Nucleus accumbens (tissue), 56 donors: ENCODE measurements around the gene DYRK1A.

Experiments used
- DNase-seq, 56 donors: peaks; one replicate each; lab custom pipeline; 2025; lab: John Stamatoyannopoulos, UW

Gene DYRK1A

DNA sequence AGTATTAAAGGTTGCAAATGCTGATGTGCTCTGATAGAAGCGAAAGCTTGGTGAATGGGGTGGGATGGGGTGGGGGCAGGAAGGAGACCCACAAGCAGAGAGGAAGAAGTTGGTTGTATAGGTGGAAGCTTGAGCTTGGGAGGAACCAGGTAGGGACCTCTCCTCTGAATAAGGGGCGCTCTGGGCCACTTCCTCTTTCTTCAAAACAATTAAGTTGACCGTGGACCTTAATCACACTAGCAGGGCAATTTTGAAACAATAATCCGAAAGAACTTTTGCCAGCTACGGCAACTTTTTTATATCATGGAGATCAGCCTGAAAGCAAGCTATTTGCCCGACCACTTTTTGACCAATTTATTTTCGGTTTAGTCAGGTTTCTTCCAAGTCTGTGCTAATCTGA, 1.9 kb upstream of the DYRK1A start:
- DNase-seq: no peak

DNA sequence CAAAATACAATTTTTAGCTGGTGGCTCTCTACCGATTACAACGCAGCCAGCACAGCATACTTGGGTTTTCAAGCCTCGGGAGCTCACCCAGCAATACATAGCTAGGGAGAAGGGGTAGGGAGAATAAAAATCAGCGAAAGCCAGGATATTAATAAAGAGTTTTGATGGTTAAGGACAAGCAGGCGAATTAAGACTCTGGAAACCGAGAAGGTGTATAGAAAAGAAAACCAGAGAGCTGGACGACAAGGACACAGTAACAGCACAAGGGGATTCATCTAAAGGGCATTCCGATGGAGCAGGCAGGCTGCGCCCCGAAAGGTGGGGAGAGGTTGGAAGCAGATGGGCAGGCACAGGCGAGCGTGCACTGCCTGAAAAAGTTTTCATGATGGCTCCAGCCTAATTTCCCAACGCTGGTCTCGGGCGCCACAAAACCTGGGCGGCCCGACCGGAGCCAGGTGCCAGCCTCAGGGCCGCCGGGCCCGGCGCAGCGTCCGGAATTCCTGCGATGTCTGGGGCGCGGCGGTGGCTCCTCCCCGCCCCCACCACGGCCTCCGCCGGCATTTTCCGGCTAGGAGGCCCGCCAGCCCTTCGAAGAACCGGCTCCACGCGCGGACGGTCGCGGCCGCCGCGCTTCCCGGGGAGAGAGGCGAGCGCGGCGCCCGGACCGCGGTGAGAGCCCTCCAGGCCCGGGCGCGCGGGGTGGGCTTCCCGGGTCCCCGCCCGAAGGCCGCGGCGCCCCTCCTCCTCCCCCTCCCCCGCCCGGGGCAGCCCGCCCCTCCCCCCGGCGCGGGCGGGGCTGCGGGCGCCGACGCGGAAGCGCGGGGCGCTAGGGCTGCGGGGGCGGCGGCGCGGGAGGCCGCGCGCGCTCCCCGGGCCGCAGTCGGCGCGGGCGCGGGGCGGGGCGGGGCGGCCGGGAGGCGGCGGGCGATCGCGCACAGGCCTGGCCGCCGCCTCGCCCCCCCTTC, 774 bp upstream of the DYRK1A start:
- peak in 41 of 56 donors; percentile 12 to 79 (median 62) for DNase-seq

DNA sequence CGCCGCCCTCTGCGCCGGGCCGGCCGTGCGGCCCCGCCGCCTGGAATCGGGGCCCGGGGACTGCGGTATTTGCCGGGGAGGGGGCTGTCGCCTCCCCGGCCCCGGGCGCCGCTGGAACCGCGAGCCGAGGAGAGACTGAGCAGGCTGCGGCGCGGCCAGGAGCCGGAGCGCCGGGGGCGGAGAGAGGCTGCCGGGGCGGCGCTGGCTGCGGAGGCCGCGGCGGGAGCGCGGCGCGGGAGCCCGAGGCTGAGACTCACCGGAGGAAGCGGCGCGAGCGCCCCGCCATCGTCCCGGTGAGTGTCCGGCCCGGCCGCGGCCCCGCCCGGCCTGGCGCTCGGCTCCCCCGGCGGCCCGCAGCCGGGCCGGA, 746 bp downstream of the DYRK1A start:
- peak in 8 of 56 donors; percentile 27 to 58 (median 37) for DNase-seq

DNA sequence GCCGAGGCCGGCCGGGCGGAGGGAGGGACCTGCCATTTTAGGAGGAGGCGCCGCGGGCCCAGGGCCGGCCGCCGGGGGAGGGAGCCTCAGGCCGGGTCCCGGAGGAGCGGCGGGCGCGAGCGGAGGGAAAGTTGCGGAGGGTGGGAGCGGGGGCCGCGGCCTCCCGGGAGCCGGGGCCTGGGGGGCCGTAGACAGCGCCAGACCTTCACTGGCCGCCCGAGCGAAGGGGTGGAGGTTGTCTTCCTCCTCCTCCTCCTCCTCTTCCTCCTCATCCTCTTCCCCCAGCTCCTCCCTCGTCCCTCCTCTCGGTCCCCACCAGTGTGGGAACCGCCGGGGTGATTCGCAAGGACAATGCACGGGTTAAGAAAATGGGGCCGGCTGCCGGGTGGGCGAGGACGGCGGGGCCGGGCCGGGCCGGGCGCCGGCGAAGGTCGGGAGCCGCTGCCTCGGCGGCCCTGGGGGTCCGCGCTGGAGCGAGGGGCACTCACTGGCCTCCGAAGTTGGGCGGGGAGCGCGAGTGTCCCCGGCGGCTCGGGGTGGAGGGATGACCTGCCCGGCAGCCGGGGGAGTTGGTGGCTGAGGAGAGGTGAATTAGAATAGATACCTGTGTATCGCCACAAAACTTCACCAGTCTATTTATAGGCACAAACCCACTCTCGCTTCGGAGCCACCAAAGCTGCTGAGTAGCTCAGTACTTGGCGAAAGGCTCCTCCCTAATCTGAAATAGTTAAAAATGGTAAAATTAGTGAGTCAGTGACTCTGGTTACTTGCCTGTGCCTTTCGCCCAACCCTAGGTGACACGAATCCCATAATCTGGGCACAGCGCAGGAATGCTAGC, 1.3 kb downstream of the DYRK1A start:
- peak in 27 of 56 donors; percentile 5 to 50 (median 25) for DNase-seq

DNA sequence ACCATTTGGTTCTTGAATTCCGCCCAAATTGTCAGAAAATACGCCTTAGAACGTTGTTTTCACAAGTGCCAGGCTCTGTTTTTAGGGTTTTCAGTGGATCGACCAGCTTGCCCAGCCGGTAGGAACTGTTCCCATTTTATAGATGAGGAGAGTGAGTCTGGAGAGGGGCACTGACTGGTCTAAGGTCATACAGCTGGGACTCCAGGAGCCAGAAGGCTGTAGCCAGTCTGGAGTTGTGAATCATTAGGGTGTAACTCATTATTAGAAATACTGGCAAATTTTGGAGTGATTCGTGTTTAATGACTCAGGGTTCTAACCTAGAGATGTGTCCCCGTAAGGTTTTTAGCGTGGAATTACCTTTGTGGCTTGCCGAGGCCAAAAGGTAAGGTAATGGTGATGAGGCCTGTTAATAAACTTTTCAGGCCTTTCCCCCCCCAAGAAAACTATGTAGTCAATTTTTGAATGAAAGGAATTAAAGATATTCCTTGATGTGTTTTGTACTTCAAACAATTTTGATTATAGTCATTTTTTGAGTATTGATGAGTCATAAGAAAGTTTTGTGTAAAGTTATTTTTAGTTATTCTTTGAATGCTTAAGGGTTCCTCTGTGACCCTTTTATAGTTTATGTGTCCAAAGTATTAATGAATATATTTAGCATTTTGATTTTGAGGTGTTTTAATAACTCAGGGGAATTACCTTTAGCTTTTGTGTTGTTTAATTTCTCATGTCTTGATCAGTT, 2.1 kb downstream of the DYRK1A start:
- no peak for DNase-seq

DNA sequence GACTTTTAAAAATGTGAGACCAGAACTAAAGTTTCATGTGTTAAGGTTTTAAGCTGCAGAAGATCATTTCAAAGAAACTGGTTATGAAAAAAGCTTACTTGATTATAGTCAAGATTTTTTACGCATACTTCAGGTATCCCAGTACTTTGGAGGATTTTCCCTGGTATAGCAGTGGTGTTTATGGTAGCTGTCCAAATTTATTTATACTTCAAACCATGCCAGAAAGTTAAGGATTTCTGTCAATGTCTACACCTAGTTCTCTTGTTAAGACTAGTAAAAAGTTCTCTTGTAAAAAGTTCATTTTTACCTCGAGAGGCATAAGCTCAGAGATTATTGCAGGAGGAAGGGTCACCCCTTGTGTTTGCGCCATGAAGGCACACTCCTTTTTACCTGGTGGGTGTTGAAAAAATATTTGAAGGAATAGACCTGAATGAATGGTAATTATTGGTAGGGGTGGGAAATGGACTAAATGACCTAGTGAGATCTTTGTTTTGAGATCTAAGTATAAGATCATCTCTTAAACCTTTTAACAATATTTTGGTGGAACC, 2.8 kb downstream of the DYRK1A start:
- DNase-seq: no peak

DNA sequence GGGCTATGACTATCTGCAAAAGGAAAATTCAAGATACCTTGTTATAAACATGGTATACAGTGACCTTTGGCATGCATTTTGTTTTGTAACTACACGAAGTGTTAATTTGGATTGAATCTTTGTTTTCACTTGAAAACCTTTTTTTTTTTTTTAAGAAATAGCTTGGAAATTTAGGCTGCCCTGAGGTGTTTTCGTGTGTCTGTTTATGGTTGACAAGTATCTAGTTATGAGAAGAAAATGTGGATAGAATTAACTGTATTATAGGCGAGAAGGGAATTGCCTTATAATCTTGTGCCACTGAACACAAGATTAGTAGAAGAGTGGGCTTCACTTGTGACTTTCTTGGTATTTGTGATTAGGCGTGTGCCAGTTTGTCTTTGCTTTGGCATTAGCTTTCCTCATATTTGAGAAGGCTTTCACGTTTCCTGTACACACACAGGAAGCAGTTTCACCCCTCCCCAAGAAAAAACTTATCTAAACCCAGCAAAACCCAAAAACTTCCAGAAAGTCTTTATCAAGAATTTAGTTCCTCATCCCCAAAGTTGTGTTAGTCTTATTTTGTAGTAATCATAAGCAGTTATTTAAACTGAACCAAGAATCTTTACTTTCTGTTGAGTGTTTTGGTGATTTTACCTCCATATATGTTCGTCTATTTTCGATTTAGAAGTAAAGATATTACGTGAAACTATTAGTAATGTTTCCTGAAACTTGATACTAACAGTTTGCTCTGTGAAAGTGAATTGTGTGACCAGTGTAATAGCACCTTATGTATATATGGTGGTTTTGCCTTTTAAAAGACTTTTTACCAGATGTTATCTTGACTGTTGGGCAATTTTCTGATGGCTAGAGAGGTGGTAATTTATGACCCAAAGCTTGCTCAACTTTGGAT, 3.8 kb downstream of the DYRK1A start:
- no peak for DNase-seq

DNA sequence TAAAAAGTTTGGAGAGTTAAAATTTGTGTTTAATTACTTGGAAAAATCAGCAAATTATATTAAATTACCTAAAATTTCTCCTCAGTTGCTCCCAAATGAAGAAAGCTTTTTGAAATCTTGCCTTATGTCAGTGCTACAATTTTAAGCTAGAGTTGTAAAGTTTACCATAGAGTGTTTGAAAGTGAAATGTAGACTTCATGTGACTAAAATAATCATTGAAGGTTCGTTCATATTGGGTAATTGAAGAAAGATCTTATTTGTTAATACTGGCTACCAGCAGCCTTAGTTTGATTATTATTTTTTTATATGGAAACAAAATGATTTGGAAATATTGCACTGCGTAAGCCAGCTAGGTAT, 4.4 kb downstream of the DYRK1A start:
- DNase-seq: no peak

DNA sequence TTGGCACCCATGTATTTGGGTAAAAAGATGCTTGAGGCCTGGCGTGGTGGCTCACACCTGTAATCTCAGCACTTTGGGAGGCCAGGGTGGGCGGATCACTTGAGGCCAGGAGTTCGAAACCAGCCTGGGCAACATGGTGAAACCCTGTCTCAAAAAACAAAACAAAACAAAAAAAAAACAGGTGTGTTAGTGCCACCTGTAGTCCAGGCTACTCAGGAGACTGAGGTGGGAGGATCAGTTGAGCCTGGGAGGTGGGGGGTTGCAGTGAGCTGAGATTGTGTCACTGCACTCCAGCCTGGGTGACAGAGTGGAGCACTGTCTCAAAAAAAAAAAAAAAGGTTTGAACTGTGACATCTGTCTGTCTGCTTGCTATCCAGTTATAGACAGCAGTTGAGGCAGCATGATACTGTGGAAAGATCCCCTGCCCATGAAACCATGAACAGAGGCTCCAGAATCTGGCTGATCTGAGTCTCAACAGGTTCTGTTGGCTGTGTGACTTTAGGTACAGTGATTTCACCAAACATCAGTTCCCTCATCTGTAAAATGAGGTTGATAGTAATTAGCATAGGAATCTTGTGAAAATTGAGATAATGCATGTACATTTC, 5.7 kb downstream of the DYRK1A start:
- DNase-seq: no peak

DNA sequence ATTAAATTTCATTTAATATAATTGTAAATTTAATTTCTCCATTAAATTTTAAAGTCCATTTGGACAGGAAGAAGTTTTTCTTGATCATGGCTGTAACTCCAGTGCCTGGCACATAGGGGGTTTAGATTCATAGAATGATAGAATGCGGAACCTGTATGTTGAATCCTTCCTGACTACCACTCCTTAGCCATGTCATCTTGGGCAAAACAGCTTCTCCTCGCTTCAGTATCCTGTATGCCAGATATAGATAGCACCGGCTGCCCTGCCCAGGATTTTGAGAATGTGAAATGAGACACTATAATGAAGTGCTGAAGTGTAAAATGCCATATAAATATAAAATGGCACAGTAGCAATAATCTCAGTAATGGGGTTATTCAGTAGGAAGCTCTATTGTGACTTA, 6.4 kb downstream of the DYRK1A start:
- no peak for DNase-seq

DNA sequence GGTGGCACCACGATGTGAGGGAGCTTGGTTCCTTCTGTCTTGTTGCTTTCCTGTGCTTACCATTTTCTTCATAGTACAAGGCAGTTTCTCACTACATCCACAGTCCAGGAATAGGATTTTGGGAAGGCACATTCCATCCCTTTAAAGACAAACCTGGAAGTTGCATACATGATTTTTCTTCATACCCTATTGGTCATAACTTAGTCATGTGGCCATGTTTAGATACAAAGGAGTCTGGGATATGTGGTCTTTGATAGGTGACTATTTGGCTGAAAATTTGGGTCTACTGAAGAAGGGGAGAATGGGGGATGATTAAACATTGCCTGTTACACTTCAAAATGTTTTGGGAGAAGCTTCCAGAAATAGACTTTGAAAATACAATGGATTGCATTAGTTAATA, 7.0 kb downstream of the DYRK1A start:
- DNase-seq: no peak

DNA sequence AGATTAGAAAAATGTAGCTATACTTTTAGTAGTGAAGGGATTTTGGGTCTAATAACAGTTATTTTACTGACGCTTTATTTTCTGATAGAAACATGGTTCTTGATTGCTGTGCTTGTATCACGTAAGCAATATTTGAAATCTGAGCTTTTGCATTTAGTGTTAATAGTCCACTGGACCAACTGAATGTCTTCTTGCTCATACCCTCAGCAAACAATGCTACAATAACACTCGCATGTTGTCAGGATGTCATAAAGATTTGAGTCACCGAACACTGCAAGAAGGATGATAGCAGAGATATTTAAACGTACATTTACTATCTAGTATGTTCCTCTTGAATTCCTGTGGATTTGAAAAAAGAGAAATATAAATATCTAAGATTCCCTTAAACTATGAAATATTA, 7.5 kb downstream of the DYRK1A start:
- no peak for DNase-seq

DNA sequence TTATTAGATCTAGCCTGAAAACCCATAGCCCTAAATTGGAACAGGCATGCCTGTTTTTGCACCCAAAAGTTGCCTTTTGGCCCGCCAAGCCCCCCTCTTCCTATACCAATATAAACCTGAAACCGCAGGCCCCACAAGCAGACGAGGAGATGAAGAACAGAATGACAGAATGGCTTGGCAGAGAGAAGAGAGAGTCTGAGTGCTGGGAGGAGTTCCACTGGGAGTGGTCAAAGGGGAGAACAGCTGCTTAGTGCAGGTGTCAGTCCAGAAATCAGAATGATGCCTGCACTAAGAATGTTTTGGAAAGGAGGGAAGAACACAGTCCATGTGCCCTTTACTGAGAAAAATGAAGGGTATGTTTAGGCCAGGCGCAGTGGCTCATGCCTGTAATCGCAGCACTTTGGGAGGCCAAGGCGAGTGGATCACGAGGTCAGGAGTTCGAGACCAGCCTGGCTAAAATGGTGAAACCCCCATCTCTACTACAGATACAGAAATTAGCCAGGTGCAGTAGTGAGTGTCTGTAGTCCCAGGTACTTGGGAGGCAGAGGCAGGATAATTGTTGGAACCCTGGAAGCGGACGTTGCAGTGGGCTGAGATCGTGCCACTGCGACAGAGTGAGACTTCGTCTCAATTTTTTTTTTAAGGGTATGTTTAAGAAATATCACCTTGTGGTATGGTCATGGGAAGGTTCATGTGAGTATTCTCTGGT, 9.4 kb downstream of the DYRK1A start:
- DNase-seq: no peak

DNA sequence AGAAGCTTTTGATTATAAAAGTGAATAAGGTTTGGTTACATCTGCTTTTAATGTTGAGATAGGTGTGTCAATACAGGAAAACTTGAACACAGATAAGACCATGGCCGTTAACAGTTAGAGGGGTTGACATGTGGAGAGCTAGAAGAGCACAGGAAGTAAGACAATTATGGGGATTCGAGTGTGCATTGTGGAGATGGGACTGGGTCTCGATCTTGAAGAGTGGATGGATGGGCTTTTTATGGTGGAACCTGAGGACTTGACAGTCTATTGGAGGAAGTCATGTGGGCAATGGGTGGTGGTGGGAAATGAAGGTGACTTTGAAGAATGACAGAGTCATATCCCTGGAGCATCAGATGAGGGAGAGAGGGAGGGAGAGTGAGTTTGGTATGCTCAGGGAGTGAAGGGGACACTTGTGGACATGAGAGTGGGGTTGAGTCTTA, 12.1 kb downstream of the DYRK1A start:
- no peak for DNase-seq

DNA sequence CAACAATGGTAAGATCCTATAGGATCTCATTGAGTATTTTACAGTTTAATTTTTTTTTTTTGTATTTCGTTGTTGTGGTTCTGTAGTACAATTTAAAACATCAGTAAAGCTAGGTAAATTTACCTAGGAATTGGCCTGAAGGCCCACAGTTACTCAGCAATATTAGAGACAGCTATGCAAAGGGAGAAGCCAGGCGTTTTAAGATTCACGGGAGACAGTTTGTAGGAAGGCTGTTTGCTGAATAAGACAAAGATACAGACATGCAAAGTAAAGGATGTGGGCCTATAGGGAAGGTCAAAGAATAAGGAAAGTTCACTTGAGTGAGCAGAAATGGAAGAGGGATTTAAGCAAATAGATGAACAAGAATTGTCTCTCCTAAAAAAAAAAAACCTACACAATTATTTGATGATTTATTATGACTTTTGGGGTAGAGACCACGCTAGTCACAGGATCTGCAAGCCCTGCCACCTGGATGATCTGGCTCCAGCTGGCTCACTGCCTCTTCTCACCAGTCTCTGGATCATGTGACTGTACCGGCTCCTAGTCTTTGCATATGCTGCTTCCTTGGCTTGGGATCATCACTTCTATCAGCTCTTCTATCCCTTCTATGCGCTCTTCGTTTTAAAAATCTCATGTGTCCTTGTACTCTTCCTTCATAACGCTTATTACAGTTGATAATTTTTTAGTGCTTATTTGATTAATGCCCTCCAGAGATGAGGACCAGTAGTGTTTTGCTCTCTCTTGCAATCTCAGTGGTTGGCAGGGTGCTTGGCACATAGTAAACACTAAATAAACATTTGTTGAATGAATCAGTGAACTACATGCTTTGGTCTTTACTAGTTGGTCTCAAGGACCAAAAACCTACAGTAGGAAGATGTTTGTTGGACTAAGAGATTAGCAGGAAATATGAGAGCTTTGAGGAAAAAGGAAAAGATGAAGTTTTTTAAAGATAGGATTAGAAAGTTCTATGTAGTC, 14.1 kb downstream of the DYRK1A start:
- peak in 1 of 56 donors; percentile 1 for DNase-seq

DNA sequence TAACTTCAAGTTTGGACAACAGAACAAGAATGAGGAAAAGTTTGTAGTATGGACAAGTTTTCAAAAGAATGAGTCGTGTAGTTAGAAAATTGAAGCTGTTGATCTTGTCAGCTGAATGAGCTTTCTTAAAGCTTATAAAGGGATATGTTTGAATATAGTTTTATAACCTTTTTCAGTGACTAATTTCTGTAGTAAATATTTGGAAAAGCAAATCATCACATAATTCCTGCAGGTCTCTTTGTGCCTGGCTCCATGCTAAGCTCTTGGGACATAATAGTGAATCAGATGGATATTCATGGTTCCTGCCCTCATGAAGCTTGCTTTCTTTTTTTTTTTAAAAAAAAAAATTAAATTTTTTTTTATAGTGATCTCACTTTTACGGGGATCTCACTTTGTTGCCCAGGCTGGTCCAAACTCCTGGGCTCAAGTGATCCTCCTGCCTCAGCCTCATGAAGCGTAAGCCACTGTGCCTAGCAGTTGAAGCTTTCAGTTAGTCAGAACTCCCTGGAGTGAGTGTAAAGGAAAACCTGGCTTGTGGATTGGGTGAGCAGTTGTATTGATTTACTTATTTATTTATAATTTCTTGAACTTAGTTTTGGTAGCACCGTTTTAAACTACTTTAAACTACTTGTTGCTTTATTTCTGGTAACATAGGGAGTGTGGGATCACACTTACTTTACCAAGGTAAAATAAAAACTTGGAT, 15.5 kb downstream of the DYRK1A start:
- no peak for DNase-seq

DNA sequence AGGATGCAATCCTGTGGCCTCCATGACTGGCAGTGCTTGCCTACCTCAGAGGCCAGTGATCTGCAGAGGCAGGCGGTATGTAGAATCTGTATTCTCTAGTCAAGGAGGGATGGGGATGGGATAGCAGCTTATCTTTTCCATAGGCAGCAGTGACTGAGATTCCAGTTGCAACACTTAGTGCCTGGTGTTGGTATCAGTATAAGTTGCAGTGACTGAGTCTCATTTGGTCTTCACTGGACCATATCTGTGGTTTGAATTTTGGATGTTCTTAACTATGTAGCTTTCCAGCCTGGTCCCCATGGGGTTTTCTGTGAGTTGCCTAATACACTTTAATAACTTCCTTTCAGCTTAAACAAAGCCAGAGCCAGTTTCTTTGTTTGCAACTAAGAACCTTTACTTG, 16.5 kb downstream of the DYRK1A start:
- no peak for DNase-seq
